ENCODE measurements around the gene WNT7A.

- TF ChIP-seq CTCF (IDR thresholded peaks at IDR 0.05) (no peak), EZH2 (IDR thresholded peaks at IDR 0.05; ENCODE audit: borderline replicate concordance, insufficient read depth, low read depth, low read length, poor library complexity, severe bottlenecking) (no peak)
Observed at GRCh38 chr3:13892304-13892703, 12.4 kb upstream of the WNT7A start.

Data from B cell (primary cell).